ENCODE data around the gene ZNF763.
A peak's percentile ranks its signal among the peaks of the same experiment; 100 is the strongest.
"Not testable (repeated sequence)": the region's sequence is repeated elsewhere in the genome, so short reads cannot be mapped to it uniquely, and the experiment has no call there.

ZNF763 gene

DNA sequence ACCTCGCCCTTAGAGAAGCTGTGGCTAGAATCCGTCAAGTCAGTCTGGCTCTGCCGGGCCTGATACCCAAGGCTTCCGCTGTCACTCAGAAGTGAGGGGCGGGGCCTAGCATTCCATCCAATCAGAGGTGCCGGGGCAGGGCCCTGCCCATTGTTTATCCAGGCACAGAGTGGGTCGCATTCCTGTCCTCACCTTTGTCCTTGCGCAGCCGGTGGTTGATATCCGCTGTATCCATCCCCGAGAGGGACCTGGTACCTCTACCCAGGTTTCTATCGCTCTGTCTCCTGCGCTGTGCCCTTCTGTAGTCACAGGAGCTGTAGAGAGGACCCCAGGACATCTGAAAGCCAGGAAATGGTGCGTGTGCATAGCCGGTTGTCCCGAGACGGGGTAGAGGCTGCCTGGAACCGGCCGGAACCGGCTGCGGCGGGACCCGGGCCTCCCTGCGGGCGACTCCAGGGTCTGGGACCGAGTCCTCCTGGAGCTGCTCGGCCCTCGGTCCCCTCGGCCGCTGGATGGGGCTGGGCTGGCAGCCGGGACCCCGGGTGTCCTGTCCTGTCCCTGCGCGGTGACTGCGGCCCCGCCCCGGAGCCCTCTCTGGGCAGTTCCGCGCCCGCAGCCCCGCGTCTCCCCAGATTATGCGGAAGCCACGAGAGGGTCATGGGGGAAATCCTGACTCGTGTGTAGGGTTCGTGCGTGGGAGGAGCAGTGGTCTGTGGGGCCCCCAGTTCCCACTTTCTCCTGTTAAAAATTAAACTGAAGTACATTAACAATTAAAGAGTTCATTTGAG, at the start of gene ZNF763:
Gene ZNF763 (plus strand): TSS at position 183 of the 788 bp plus-strand sequence. CDS start 169 bp downstream, at position 352.
- no peak for DNase-seq (ENCODE audit: low spot score)

DNA sequence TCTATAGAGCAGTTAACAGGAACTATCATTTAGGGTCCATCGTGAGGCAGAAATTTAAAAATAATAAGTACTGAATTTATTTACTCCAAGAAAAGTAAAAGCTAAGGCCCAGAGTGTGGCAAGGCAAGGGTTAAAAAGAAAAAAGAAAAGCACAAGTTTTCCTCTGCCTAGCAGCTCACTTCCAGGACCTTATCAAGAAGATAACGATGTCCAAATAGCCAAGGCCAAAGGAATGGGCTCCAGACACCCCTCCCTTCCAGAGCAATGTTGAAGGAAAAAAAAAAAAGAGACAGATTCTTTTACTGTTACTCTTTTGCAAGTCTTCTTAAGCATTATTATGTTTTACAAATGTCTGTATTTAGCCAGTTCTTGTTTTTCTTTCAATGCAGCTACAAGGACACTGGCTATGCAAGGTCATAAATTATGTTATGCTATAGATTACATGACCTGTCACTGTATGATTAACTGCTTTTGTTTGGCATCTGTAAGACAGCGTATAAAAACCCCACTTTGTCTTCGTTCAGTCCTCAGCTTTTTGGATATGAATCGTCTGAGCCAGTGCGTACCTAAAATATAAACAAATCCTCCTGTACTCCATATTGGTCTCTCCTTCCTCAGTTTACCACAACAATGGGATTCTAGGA, 42.9 kb upstream of the ZNF763 start:
- DNase-seq (ENCODE audit: low spot score): no peak

- DNase-seq (ENCODE audit: low spot score): peak; percentile 90
These were observed 39.8 kb upstream of the ZNF763 start, which contains the start of gene ZNF700 for GRCh38 chr19:11924886-11925650. Gene ZNF700, plus strand, starts transcription at chr19:11925107. Its CDS starts 104 bp downstream, at chr19:11925211.

GRCh38 chr19:11925651-11926187, 39.1 kb upstream of the ZNF763 start:
- not testable (repeated sequence) for DNase-seq (ENCODE audit: low spot score)

DNA sequence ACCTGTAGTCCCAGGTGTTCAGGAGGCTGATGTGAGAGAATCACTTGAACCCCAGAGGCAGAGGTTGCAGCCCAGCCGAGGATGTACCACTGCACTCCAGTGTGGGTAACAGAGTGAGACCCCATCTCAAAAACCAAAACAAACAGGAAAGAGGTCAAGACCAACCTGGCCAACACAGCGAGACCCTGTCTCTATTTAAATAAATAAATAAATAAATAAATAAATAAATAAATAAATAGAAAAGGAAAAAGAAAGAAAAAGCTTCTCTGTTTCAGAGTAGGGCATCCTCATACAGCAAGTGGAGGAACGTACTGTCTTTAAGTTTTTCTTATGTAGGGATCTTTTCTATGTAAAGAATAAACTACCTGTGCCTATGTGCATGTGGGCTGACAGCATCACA, 37.6 kb upstream of the ZNF763 start:
- DNase-seq (ENCODE audit: low spot score): no peak

DNA sequence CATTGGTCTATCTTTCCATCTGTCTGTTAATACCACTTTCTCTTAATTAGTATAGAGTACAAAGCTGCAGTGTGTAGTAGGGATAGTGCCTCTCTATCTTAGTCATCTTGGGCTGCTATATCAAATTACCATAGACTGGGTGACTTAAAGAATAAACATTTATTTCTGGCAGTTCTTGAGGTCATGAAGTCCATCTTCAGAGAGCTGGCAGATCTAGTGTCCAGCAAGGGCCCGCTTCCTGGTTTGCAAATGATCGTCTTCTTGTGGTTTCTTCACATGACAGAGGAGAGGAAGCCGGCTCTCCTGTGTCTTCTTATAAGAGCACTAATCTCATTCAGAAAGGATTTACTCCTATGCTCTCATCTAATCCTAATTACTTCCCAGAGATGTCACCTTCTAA, 33.8 kb upstream of the ZNF763 start:
- DNase-seq (ENCODE audit: low spot score): no peak

DNA sequence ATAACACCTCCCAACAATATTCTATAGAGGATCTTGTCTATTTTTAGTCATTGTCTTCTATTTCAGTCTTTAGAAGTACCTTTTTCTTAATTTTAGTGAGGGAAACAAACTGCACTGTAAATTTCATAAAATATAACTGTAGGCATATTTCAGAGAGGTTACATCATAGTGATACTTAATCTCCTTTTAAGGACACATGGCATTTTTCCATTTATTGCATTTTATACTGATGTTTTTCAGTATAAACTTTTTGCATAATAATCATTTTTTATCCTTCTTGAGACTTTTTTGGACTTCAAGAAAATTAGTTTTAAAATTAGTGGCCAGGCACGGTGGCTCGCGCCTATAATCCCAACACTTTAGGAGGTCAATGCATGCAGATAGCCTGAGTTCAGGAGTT, 33.3 kb upstream of the ZNF763 start:
- no peak for DNase-seq (ENCODE audit: low spot score)

GRCh38 chr19:11935829-11936228, 29.0 kb upstream of the ZNF763 start:
- not testable (repeated sequence) for DNase-seq (ENCODE audit: low spot score)

DNA sequence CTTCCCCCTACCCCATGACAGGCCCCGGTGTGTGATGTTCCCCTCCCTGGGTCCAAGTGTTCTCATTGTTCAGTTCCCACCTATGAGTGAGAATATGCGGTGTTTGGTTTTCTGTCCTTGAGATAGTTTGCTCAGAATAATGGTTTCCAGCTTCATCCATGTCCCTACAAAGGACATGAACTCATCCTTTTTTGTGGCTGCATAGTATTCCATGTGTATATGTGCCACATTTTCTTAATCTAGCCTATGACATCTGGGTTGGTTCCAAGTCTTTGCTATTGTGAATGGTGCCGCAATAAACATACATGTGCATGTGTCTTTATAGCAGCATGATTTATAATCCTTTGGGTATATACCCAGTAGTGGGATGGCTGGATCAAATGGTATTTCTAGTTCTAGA, 26.5 kb upstream of the ZNF763 start:
- DNase-seq (ENCODE audit: low spot score): not testable (repeated sequence)

DNA sequence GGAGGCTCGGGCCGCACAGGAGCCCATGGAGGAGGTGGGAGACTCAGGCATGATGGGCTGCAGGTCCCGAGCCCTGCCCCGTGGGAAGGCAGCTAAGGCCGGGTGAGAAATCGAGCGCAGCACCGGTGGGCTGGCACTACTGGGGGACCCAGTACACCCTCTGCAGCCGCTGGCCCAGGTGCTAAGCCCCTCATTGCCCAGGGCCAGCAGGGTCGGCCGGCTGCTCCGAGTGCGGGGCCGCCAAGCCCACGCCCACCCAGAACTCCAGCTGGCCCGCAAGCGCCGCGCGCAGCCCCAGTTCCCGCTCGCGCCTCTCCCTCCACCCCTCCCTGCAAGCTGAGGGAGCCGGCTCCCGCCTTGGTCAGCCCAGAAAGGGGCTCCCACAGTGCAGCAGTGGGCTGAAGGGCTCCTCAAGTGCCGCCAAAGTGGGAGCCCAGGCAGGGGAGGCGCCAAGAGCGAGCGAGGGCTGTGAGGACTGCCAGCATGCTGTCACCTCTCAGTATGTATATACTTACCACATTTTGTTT, 23.4 kb upstream of the ZNF763 start:
- not testable (repeated sequence) for DNase-seq (ENCODE audit: low spot score)

DNA sequence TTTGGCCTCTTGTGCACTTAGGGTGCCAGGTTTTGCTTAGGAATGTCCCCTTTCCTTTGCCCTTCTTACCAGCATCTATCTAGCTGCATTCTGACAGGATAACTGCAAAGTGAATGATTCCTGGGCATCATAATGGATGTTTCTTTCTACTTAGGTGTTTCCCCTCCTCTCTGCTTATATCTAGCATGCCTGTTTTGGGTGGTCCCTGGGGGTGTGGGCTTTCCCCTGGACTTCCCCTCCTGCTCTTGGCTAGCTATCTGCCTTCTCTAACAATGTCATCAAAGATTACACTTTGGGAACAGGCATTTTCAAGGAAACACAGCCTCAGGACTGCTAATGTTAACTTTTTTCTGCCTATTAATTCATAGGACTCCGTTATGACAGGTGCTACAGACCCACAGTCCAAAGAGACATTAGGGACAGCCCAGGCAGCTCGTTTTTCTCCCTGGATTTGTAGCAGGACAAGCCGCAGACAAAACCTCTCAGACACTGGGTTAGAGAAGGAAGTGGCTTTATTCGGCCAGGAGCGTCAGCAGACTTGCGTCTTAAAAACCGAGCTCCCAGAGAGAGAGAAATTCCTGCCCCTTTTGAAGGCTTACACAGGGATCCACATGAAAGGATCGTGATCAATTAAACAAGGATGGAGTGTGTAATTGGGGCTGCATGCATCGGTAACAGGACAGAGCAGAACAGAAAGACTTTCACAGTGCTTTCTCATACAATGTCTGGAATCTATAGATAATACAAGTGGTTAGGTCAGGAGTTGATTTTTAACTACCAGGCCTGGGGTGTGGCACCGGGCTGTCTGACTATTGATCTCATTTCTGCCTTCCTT, 22.6 kb upstream of the ZNF763 start:
- DNase-seq (ENCODE audit: low spot score): no peak

GRCh38 chr19:11942843-11943108, 22.1 kb upstream of the ZNF763 start:
- DNase-seq (ENCODE audit: low spot score): no peak

GRCh38 chr19:11944656-11945055, 20.2 kb upstream of the ZNF763 start:
- no peak for DNase-seq (ENCODE audit: low spot score)

DNA sequence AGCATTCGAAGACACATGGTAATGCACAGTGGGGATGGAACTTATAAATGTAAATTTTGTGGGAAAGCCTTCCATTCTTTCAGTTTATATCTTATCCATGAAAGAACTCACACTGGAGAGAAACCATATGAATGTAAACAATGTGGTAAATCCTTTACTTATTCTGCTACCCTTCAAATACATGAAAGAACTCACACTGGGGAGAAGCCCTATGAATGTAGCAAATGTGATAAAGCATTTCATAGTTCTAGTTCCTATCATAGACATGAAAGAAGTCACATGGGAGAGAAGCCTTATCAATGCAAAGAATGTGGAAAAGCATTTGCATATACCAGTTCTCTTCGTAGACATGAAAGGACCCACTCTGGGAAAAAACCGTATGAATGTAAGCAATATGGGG, 16.2 kb upstream of the ZNF763 start:
- DNase-seq (ENCODE audit: low spot score): no peak

GRCh38 chr19:11949201-11949600, 15.6 kb upstream of the ZNF763 start:
- no peak for DNase-seq (ENCODE audit: low spot score)

DNA sequence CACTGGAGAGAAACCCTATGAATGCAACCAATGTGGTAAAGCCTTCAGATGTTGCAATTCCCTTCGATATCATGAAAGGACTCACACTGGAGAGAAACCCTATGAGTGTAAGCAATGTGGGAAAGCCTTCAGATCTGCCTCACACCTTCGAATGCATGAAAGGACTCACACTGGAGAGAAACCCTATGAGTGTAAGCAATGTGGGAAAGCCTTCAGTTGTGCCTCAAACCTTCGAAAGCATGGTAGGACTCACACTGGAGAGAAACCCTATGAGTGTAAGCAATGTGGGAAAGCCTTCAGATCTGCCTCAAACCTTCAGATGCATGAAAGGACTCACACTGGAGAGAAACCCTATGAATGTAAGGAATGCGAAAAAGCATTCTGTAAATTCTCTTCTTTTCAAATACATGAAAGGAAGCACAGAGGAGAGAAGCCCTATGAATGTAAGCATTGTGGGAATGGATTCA, 15.2 kb upstream of the ZNF763 start:
- not testable (repeated sequence) for DNase-seq (ENCODE audit: low spot score)

GRCh38 chr19:11950312-11950711, 14.5 kb upstream of the ZNF763 start:
- DNase-seq (ENCODE audit: low spot score): no peak

DNA sequence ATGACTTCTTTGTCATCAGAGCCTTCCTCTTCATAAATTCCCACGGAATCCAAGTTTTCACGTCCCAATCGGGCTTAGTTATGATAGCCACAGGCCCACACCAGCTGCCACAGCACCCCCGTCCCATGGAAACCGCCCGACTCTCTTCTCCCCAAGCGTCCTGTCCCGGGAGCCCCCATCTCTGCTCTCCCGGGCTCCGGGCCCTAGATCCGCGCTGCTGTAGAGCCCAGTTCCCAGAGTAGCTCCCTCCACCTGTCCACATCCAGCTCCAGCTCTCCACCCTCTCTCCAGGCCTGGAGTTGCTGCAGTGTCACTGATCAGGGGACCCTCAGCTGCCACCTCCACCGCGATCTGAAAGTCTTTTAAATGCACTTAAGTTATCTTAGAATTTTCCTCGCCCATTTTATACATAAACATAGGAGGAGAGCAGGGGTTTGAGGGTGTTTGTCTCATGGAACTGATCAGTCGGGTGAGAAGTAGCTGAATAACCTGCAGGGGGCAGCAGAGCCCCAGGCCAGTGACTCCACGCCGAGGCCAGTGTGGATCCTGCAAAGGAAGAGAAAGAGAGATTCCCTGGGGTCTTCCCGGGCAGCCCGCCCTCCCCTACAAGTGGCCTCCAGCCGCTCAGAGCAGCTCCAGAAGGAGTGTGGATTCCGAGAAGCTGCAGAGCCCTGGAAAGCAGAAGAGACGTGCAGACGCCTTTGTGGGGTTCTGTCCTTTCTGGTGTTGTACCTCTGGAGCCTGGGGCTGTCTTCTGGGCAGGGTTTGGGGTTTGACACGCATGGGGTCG, 1.1 kb upstream of the ZNF763 start:
- DNase-seq (ENCODE audit: low spot score): no peak

- no peak for DNase-seq (ENCODE audit: low spot score)
These were observed 363 bp upstream of the ZNF763 start for GRCh38 chr19:11964496-11964857.

DNA sequence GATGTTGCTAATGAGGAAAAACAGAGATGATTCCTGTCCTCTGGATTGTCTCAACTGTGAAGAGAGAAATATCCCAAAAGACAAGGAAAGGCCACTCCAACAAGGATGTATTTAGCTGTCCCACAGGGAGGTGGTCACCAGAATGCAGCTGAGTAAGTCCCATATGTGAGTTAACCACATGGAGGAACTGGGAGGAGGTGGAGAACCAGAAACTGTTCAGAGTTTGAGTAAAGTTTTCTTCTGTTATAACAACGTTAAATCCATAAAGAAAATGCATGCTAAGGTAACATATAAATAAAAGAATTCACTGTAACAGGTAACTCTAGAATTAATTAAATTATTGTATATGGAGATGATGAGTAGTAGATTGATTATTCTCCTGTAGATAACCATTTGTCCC, 5.3 kb downstream of the ZNF763 start:
- DNase-seq (ENCODE audit: low spot score): no peak

DNA sequence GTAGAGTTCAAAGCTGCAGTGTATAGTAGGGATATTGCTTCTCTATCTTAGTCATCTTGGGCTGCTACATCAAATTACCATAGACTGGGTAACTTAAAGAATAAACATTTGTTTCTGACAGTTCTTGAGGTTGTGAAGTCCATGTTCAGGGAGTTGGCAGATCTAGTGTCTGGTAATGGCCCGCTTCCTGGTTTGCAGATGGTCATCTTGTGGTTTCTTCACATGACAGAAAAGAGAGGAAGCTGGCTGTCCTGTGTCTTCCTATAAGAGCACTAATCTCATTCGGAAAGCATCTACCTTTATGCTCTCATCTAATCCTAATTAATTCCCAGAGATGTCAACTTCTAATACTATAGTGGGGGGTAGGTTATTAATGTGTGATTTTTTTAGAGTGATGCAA, 6.2 kb downstream of the ZNF763 start:
- DNase-seq (ENCODE audit: low spot score): no peak
